Pancreas (tissue), 10 donors: ENCODE measurements around the gene NEDD9. TPM values are rescaled to one million over a fixed set of nuclear protein-coding genes. Genes with fewer than 3 reads are reported as not detected.

ENCODE experiments used
- ATAC-seq, 4 donors: fragments of 200-7000 bp; cut with Tn5 transposase; one replicate each; pipeline versions ENCODE4 v1.8.0 to v1.9.1; 2020; ENCODE audit warnings: mild to moderate bottlenecking in 4 of 4, moderate library complexity in 4 of 4
- DNase-seq, 6 donors: peaks; one replicate each; pipeline ENCODE4 v3.0.0-alpha.2; 2020
- FAIRE-seq: peaks from 2 replicates; lab custom pipeline; 2012; peaks lifted over from hg19 to GRCh38; lab: Jason Lieb, UNC
- H3K27ac ChIP-seq, 4 donors: fragments of 200-600 bp; sonication (generic); 1 replicate in 3 of 4; 2 replicates in 1 of 4; pipeline versions ENCODE4 v1.5.0 to v1.8.0; 2020
- H3K27me3 ChIP-seq, 4 donors: fragments of 200-600 bp; one replicate each; pipeline ENCODE4 v1.8.0; 2021
- H3K36me3 ChIP-seq, 3 donors: fragments of 200-600 bp; sonication (generic) in 1 of 3; one replicate each; pipeline versions ENCODE4 v1.5.0 to v1.8.0; 2020 to 2021
- H3K4me1 ChIP-seq, 3 donors: fragments of 200-600 bp; one replicate each; pipeline ENCODE4 v1.8.0; 2021
- H3K4me3 ChIP-seq, 4 donors: fragments of 200-600 bp; sonication (generic) in 2 of 4; one replicate each; pipeline versions ENCODE4 v1.5.0 to v1.8.0; 2020 to 2021
- H3K9me3 ChIP-seq, 4 donors: fragments of 200-600 bp; one replicate each; pipeline ENCODE4 v1.8.0; 2021
- whole genome bisulfite sequencing, 2 donors: extraction: QIAGEN DNeasy Blood & Tissue Kit; methylation state at CpG; one replicate each; pipeline ENCODE4 v1.1.7; 2013; 5-methylcytosine and 5-hydroxymethylcytosine counted together
- intact Hi-C, 3 donors: fragments of 100-400 bp; cut with DNase I; formaldehyde crosslinking; loops; one replicate each; pipeline versions ENCODE4 v1.11.1 to v1.14.2; 2022
- polyA plus RNA-seq, 2 donors: library from polyadenylated mRNA; stranded (reverse); fragments of 200-250 nt; gene quantifications; one replicate each; pipeline ENCODE4 v1.2.3, GENCODE V29; 2013
- total RNA-seq, 6 donors: library from RNA; stranded (reverse); fragmentation: NEBNext Ultra II Directional in 4 of 6; extraction: Animal tissue kit (Norgen Biotek cat#: 25700) in 4 of 6; gene quantifications; one replicate each; pipeline versions ENCODE4 v1.2.1 to v1.2.4, GENCODE V29; 2021 to 2023
- TF ChIP-seq, protein P1 (sequence below), 4 donors: fragments of 200-600 bp; sonication (generic) in 3 of 4; IDR thresholded peaks; one replicate each; pipeline versions ENCODE4 v1.5.0 to v1.8.0; 2021; ENCODE audit warnings: antibody characterized with exemption in 4 of 4
- donor health status: healthy with polysubstance abuse.
- donor health status: DM: no; HTN: no; CAD: no; lungs with moderate emphysema.
- donor health status: DM: no; HTN: no; CAD: no.
- donor health status: control.
- donor health status: control.
- donor health status: Bipolar disorder and iron deficiency.
- donor health status: DM: yes; HTN: yes; CAD: no.
- donor health status: DM: no; HTN: no; CAD: no.
- donor health status: DM: no; HTN: no; CAD: no.
- donor health status: DM: yes; HTN: yes; CAD: no.

NEDD9 gene
- total and polyA plus RNA-seq, 8 donors, result 4.8 to 13.2 (median 8.3) TPM

DNA sequence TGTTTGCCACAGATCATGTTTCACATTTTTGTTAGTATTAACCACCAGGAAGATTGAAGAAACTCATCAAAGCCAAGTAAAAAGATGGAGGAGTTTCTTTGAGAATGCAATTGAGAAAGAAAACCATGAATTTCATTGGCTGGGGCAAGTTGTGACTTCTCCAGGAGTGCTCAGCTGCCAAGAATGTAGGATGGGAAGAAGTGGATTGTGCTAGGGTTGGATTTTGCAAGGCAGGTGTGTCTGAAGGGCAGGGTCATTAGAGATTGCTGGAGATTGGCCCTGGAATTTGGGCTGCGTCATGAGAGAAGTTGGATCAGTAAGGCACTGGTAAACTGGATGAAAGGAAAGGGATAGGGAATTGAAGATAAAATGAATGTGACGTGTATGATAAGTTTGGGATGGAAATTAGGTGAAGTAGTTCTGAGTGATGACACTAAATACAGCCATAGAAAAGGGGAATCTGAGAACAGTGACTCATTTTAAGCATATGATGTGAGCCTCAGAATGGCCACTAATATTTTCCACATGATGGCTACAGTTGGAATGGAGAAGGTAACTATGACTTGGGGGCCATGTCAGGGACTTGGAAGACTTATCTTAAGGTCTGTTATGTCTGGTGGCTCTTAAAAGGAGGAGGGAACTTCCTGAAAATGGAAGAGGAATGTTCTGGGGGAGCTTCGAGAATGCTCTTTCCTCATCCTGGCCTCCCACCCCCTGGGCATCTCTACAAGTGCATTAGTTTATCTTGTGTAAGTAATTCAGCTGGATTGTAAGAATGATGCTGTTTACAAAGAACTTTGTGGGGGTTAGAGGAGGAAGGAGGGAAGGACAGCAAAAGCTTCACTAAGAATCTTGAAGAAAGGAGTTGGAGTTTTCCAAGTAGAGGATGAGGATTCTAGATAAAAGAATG is 93.2 kb downstream of the NEDD9 start:
- intact Hi-C loops, result no loop called here
- DNase-seq, result no peak
- no peak for FAIRE-seq
- H3K4me3 ChIP-seq, result no peak overlapping the region
- no peaks in the 10 kb centered on the region for H3K27me3 ChIP-seq
- no peak overlapping the region for H3K27ac ChIP-seq
- 92 to 96% methylated on average over 3 of the region's 3 CpGs for WGBS, 2 donors
- ATAC-seq, result no peak
- H3K9me3 ChIP-seq, result no peaks in the 10 kb centered on the region
- TF ChIP-seq, protein P1, sequence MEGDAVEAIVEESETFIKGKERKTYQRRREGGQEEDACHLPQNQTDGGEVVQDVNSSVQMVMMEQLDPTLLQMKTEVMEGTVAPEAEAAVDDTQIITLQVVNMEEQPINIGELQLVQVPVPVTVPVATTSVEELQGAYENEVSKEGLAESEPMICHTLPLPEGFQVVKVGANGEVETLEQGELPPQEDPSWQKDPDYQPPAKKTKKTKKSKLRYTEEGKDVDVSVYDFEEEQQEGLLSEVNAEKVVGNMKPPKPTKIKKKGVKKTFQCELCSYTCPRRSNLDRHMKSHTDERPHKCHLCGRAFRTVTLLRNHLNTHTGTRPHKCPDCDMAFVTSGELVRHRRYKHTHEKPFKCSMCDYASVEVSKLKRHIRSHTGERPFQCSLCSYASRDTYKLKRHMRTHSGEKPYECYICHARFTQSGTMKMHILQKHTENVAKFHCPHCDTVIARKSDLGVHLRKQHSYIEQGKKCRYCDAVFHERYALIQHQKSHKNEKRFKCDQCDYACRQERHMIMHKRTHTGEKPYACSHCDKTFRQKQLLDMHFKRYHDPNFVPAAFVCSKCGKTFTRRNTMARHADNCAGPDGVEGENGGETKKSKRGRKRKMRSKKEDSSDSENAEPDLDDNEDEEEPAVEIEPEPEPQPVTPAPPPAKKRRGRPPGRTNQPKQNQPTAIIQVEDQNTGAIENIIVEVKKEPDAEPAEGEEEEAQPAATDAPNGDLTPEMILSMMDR (IDR thresholded peaks at IDR 0.05), result no peak
- peaks cover 0 to 10% (median 0%) of the 10 kb centered on the region in 3 donors for H3K36me3 ChIP-seq
- H3K4me1 ChIP-seq, result no peaks in the 10 kb centered on the region

GRCh38 chr6:11136809-11137208 is 95.7 kb downstream of the NEDD9 start:
- ATAC-seq (no peak), FAIRE-seq (no peak)
- intact Hi-C loops, result no loop called here

More at GRCh38 chr6:11136809-11137208, 95.7 kb downstream of the NEDD9 start:
- Histone ChIP-seq H3K27me3 (no peaks in the 10 kb centered on the region), H3K4me1 (no peaks in the 10 kb centered on the region), H3K4me3 (no peak overlapping the region), H3K27ac (no peak overlapping the region), H3K9me3 (no peaks in the 10 kb centered on the region), H3K36me3 (peaks cover 0 to 10% (median 0%) of the 10 kb centered on the region in 3 donors)
- DNase-seq, result no peak
- TF ChIP-seq, protein P1 (IDR thresholded peaks at IDR 0.05), result no peak

Other genes with a start within 250 kb of the NEDD9 start
- 1 to 10 TPM; 1.3 to 2.2 (median 1.6) TPM for gene ELOVL2, start 188.4 kb downstream of the NEDD9 start, total RNA-seq
- gene ELOVL2, start 188.4 kb downstream of the NEDD9 start, polyA plus RNA-seq, result 1 to 10 TPM; 1.5 to 1.9 TPM
- 1 to 10 TPM; 2.5 to 5.1 (median 3.1) TPM for gene SMIM13, start 138.8 kb downstream of the NEDD9 start, total RNA-seq
- gene SMIM13, start 138.8 kb downstream of the NEDD9 start, polyA plus RNA-seq, result 1 to 10 TPM; 1.4 to 2.4 TPM
- under 1 TPM in 2 of 6 donors, not detected in 4; 0.06 to 0.09 TPM for gene ERVFRD-1, start 120.9 kb downstream of the NEDD9 start, total RNA-seq
- under 1 TPM in 1 of 2 donors, not detected in 1; 0.07 TPM for gene ERVFRD-1, start 120.9 kb downstream of the NEDD9 start, polyA plus RNA-seq